ENCODE results near the gene PBRM1.

The PBRM1 gene

GRCh38 chr3:52655895-52656294, 29.8 kb downstream of the PBRM1 start:
- DNase-seq: no peak

- DNase-seq: no peak
Observed at GRCh38 chr3:52651592-52651991, 34.1 kb downstream of the PBRM1 start.

GRCh38 chr3:52650439-52650838, 35.3 kb downstream of the PBRM1 start:
- DNase-seq: peak; percentile 22

- DNase-seq: no peak
Observed at GRCh38 chr3:52649461-52650210, 36.1 kb downstream of the PBRM1 start.

- no peak for DNase-seq
Observed at GRCh38 chr3:52645549-52645948, 40.2 kb downstream of the PBRM1 start.

- no peak for DNase-seq
Observed at GRCh38 chr3:52636673-52637072, 49.0 kb downstream of the PBRM1 start.

- DNase-seq: no peak
Observed at GRCh38 chr3:52633786-52634185, 51.9 kb downstream of the PBRM1 start.

GRCh38 chr3:52625041-52625440, 60.7 kb downstream of the PBRM1 start:
- no peak for DNase-seq

- DNase-seq: peak; percentile 2
Observed at GRCh38 chr3:52623234-52623792, 62.4 kb downstream of the PBRM1 start.

GRCh38 chr3:52620580-52620979, 65.1 kb downstream of the PBRM1 start:
- peak; percentile 17 for DNase-seq

GRCh38 chr3:52615166-52615565, 70.5 kb downstream of the PBRM1 start:
- no peak for DNase-seq

GRCh38 chr3:52614689-52615088, 71.0 kb downstream of the PBRM1 start:
- DNase-seq: no peak

GRCh38 chr3:52609316-52609815, 76.3 kb downstream of the PBRM1 start:
- DNase-seq: no peak

GRCh38 chr3:52608337-52608736, 77.4 kb downstream of the PBRM1 start:
- DNase-seq: no peak

GRCh38 chr3:52606373-52607085, 79.2 kb downstream of the PBRM1 start:
- DNase-seq: no peak

GRCh38 chr3:52600258-52600657, 85.5 kb downstream of the PBRM1 start:
- DNase-seq: no peak

- no peak for DNase-seq
Observed at GRCh38 chr3:52596658-52597265, 89.0 kb downstream of the PBRM1 start.

GRCh38 chr3:52593103-52593502, 92.6 kb downstream of the PBRM1 start:
- no peak for DNase-seq

GRCh38 chr3:52574056-52574965, 111.4 kb downstream of the PBRM1 start:
- DNase-seq: no peak

GRCh38 chr3:52572221-52572620, 113.5 kb downstream of the PBRM1 start:
- no peak for DNase-seq

GRCh38 chr3:52570076-52570475, 115.6 kb downstream of the PBRM1 start:
- DNase-seq: no peak

GRCh38 chr3:52568069-52568468, 117.6 kb downstream of the PBRM1 start:
- DNase-seq: no peak
